Activated CD8-positive, alpha-beta memory T cell treated with anti-CD3 and anti-CD28 coated beads, Interleukin-2, amount 50 U/mL, for 48 hours (primary cell): ENCODE data around the gene UPK1B.

ENCODE experiments used
- DNase-seq: peaks from one replicate; pipeline ENCODE4 v3.0.0-alpha.2; 2020

UPK1B gene

DNA sequence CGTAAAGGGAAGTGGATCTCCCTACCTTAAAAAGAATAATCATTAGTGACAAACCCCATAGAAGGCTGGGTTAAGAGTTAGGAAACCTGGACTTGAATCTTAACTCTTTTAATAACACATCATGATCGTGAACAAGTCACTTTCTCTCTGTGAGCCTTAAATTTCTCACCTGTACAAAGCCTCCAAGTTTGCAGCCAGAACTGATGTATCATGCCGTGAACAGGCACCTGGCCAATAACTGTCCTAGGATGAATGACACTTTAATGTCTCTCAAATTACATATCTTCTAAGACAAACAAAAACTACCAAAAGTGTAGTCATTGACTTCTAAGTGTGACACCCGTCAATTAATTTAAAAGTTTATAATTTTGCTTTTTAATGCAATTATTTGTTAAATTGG, 3.9 kb downstream of the UPK1B start:
- DNase-seq = no peak

DNA sequence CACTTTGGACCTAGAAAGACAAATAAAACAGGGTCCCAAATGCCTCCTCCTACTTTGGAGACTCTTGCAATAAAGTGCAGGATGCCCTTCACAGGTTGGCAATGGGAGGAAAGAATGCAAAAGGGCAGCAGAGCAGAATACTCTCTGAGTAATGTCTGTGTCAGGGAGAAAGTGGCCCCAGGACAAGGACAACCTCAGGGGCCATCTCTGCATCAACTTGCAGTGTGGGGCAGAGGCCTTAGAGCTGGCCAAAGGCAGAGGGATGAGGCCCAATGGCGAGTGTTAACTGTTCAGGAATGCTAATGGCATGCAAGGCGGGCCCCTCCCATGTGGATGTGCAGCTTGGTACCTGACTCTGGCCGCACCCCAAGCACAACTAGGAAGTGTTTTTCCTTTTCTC, 8.4 kb downstream of the UPK1B start:
- DNase-seq = no peak

DNA sequence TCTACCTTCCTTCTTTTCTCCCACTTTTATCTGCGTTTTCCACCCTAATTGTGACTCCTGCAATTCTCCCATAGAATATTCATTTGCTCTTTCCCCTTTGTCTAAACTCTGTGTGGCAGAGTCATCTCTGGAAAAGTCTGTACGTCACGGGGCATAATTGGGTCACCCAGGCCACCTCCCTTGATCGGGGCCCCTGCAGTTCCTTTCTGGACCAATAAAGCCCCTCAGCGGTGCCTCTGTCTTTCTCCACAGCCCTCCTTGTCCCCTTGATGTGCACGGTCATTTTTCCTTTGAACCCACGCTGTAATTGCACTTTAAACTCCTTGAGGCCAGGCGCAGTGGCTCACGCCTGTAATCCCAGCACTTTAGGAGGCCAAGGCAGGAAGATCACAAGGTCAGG, 10.7 kb downstream of the UPK1B start:
- no peak for DNase-seq

DNA sequence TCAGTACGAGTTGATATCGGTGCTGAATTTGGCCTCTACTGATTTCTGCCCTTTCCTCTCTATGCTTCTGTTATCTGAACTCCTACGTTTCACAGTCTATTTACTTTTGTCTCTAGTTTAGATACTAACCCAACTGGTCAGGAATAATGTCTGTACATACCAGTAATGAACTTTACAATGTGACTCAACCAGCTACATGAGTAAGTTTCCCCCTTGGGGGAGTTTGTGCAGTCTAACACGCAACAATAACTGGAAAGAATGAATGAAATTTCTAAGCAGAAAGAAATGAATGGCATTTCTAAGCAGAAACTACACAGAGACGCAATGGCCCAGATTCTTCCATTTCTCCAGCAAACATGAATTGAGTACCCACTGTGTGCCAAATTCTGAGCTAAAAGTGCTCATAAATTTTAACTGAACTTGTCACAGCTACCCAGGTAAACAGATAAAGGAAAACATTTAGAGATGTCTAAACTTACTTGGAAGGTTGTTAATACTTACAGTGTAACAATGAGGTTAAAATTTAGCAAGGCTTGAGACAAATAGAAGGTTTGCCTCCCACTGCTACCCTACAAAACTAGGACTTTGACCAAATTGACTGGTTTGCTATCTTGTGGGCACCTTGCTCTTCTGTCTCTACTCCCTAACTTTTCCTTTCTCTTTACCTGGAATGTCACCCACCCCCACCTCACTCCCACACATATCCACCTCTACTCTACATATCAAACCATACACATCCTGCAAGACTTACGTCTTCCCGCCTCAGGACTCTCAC, 11.6 kb downstream of the UPK1B start:
- no peak for DNase-seq

DNA sequence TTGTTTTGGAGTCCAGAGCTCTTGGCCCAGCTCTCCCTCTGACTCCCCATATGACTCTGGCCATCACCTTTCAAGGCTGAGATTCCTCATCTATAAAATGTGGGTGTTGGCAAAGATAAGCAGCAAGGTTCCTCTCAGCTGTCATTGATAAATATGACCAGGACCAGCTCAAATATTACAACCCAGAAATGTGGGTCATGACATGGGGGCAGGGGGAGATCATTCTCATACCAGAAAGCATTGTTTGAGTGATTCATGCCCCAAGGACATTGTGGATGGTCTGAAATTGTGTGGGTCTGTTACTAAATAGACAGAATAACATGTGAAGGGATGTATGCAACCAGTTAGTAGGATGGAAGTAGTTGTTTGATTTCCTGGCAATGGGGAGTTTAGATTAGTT, 13.9 kb downstream of the UPK1B start:
- no peak for DNase-seq

DNA sequence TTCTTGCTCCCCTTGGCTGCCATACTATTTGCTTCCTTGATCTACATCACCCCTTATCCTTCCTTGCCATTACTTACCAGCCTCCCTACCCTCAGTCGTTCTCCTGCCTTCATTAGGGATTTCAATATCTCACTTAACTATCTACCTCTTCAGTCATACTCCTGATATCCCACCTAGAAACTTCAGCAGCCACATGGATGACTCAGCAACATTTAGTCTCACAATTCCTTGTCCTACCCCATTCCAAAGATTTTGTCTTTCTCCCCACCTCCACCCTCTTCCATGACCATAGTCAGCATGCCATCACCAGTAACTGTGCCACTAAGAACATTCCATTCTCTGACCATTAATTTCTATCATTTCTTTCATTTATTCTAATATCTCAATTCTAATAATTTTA, 18.4 kb downstream of the UPK1B start:
- DNase-seq = no peak

DNA sequence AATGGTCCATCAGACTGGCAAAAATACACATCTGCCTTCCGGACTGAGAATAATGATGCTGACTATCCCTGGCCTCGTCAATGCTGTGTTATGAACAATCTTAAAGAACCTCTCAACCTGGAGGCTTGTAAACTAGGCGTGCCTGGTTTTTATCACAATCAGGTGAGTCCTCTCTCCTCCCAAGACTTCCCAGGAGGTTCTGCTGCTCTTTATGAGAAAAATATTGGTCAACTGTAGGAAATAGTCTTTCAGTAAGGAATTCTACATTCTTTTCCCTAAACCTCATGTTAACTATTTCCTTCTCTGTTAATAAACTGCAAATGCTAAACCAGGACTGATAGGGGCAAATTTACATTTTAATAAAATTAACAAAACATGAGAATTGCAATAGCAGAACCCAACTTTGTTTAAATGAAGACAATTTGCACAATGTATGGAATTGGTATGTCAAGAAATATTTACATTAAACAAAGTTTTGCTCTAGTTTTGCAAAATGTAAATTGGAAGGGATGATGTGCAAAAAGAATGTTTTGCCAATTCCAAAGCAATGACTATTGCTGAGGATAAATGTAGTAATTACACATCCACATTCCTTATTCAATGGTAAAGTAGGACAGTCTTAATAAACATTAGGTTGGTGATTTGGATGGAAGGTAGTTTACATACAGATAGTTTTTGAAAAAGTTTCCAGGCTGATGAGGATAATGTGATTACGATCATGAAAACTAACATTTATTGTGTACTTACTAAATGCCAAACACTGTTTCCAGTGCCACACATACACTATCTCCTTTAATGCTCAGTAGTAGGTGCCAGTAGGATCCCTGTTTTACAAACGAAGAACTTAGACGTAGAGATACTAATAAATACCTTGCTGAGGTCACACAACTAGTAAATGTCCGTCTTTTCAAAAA, 21.1 kb downstream of the UPK1B start:
- no peak for DNase-seq

DNA sequence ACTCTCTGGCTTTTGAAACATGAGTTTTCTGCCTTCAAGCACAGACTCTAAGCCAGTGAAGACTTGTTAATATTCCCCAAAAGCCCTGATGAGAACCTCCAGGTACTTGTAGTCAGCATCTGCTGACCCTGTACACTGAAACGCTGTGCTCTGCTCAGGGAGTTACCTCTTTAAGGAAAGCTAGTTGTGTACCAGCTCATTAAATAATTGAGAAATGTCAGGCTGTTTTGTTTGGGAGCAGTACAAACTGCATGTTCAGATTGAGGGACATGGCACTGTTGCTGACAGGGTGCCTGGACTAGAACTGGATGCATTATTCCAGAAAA, 21.7 kb downstream of the UPK1B start:
- DNase-seq = no peak

DNA sequence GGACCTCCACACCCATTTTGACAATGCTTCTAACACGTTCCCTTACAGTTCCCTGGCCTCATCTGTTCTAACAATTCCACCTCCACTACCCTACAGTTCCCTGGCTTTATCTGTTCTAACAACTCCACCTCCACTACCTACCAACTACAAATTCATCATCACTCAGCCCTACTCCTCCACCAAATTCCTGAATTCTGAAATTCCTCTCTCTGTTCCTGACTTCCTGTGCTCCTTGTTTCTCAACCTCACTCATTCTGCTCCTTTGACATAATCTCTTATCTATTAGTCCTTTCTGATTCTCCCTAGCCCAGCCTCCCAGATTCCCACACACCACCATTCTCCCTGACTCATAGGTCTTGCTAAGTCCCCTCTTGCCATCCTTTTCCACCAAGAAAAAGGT, 22.5 kb downstream of the UPK1B start:
- DNase-seq = no peak

DNA sequence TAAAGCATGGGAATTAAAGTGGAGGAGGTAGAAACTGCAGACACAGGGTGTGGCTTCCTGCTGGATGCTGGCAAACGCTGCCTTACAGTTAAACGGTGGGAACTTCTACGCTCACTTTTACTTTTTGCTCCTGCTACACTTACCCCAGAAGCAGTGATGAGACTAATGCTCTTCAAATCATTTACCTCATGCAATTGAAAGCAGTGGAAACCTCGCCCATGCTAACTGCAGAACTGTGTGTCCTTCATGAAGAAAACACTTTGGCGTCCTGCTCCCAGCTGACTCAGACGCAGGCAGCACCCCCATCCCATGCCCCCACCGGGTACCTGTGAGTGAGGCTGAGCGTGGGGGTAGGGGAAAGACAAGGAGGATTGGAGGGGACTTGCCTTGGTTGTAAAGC, 31.8 kb downstream of the UPK1B start:
- no peak for DNase-seq

DNA sequence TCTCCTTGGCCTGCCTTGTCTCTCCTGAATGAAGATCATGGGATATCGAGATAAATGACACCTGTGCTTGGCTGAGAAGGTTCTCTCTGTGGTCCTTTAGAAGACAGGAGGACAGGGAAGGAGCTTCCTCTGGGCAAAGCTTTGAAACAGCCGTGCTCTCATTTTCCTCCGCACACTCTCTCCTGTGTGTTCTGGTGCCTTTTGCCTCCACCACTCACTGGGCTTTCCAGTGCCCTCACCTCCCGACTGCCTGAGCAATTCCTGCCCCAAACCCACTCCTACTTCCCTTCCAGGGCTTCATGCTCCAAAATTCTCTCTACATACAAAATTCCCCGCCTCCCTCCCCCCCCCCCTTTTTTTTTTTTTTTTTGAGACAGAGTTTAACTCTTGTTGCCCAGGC, 32.3 kb downstream of the UPK1B start:
- DNase-seq = no peak

DNA sequence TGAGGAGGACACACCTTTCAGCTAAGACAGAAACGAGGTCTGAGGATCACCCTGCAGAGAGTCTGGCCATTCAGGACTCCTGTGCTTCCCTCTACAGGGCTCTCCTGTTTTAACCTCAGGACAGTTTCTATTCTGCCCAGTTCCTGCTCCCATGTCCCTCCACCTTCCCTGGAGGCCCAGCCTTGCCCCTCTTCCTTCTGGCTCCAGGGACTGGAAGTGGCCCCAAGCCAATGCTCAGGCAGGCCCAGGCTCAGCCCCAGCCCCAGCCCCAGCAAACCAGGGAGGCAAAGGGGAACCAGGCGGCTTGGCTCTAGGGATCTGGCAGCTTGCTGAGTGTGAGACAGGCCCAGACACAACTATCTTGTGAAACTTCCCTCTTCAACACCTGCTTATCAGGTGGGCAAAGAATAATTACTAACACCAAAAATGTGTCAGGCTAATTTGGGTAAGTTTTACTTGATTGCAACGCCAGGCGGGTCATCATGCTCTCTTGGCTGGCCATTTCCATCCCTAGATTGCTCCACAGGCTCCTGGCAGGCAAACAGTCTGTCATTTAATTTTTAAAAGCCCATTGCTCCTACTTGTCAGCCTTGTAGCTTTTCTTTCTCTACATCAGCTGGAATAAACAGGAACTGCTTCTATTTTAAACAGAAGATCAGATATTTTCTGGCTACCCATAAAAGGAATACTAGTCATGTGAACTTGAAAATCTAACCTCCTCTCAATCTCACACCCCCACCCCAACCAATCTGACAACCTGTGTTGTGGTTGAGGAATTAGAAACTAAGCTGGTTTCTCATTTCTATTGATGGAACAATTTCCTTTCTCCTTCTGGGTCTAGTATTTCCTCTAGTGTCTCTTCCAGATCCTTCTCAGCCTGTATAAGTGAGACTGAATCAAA, 33.5 kb downstream of the UPK1B start:
- DNase-seq = no peak

DNA sequence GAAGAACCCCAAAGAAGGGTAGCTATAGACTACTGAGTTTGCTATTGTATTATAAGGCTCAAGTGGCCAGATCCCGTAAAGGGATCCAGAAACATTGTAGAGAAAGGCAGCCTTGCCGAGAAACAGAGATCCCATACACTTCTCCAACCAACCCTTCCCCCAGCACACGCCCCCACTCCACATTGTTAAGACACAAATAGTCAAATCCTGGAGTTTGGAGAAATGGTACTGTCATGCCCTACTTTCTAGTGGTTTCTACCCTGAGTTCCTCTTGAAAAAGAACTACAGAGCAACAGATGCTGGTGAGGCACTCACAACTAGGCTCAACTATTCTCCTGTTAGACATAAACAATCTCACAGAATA, 34.1 kb downstream of the UPK1B start:
- DNase-seq = no peak

DNA sequence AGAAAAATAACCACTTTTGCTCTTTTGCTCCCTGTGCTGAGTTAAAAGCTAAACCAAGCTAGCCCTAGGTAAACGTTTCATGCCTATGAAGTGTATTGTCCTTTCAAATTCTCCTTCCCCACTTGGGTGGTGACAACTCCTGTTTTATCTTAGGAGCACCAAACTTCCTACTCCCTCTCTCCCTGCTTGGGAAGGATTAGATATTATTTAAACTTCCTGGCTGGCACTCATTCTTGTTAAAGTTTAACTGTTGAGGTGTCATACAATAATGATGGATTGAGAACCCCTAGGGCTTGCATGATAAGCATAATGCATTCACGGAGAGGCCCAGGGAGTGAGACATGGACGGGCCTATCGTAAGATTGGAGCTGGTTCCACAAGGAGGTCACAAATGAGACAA, 37.8 kb downstream of the UPK1B start:
- no peak for DNase-seq

DNA sequence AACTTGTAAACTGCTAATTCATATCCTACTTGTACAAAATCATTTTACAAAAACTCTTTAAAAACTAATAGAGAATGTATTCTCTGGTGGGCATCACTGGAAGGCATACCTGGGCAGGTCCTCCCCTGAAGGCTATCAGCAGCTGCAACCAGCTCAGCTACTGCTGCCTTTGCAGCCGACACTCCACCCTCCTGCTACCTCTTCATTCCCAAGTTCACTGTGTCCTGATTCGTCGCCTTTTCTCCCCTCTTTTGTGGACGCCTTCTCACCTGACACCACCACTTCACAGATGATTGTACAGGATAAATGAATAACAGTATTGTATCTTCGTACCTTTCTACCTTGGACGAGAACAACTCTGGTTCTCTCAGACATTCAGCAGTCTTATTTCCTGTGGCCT, 38.4 kb downstream of the UPK1B start:
- no peak for DNase-seq

DNA sequence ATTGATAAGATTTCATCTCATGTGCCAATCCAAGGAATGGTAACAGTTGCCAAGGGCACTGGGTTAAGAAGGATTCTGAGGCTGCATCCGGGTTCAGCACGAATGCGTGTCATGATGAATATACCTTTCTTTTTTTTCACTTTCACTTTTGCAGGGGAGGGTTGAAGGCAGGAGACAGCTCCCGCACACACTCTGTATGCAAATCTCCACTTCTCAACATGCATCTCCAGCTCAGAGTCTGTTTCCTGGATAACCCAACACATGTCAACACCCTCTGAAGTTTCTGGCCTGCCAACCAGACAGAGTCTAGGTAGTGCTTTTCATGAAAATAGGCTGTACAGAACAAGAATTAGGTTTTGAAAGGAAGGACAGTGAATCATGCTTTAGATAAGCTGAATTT, 45.7 kb downstream of the UPK1B start:
- DNase-seq = no peak

DNA sequence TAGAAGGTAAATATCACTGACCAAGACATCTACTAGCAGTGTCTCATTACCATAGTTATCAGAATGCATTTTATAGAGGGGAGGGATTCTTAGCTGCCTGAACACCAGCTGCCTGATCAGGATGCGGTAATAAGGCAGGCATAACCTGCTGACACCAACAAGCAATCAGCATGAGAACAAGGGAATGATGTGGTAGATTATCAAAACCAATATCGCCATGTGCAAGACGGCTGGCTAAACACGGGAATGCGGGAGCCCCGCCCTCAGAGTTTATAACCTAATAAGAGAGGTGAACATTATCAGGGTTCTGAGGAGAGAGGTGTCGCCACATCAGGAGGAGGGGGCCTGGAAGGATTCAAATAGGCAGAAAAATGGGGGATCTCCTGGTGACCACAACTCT, 46.8 kb downstream of the UPK1B start:
- DNase-seq = no peak

DNA sequence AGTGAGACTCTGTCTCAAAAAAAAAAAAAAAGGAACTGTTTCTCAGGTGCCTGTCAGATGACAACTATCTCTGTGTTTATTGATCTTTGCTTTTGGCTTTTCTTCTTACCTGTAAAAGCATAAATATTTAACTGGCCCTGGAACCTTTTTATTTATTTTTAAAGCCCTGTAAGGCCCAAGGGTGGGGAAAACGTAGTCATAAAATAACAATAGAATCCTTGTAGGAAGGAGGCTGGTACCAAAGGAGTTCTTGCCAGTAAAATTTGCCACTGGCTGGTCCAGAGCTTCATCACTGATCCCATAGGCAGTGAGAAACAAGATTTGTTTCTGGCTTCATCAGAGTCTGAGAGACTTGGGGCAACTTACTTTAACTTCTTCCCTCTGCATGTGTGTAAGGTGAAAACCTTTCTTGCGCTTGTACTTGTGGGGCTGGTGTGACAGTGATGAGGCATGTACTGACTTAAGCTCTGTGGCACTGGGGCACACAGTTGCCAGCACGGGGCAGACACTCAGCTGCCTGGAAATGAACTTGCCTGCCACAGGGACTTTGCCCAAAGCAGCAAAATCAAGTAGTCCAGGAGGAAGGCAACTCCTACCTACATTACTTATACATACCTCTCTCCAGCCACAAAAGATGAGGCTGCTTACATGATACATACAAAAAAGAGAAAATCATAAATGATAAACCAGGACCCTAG, 47.7 kb downstream of the UPK1B start:
- no peak for DNase-seq

DNA sequence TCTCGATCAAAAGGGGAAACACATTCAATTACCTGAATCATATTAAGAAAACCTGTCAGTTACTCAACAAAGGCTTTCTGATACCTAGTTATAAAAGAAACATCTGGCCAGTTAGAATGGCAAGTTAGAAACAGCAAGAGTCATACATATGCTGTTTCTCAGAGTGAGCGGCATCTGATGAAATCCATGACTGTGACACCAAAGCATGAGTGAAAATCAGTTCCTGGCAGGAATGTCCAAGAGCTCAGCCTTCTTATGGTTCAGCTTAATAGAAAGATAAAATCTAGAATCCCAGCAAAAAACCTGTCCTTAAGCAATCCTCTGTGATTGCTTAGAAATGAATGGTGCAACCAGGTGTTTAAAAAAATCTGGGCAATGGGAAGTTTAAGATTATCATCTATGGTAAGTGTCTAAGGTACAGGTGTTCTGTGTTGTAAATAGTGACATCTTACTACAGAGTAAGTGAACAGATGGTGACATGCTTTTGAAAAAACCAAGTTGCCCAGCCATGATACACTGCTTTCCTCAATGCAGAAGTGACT, 48.5 kb downstream of the UPK1B start:
- no peak for DNase-seq

DNA sequence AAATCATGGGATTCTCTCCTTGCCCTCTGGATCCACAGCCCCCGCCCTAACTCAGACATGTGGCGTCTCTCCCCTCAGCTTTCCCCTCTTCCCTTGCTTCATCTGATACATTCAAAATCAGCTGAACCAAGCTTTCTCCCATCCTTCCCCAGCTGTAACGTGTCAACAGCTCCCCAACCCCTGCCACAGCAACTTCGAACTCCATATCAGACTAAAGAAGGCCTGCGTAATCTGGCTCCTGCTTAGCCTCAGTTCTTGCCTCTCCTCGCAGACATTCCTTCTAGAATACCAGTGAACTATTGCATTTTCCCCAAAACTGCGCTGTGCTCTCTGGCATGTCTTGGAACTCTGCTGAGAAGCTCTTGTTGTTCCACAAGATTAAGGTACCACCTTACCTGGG, 49.0 kb downstream of the UPK1B start:
- no peak for DNase-seq

DNA sequence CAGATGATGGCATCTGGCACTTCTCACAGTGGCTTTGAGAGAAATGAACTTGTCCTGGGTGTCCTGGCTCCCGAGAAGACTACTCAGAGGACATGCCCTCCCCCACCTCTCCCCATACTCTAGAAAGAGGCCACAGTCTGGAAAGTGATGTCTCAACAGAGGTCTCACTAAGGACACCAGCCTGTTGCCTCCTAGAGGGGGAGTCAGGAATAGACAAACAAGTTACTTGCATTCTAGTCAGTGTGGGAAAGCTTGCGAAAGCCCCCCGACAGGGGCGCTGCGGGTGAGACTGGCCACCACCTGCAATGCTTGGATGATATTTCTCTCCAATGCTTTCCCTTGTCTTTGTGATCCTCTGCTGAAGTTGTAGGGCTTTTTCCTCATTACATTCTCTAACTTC, 50.1 kb downstream of the UPK1B start:
- DNase-seq = no peak

DNA sequence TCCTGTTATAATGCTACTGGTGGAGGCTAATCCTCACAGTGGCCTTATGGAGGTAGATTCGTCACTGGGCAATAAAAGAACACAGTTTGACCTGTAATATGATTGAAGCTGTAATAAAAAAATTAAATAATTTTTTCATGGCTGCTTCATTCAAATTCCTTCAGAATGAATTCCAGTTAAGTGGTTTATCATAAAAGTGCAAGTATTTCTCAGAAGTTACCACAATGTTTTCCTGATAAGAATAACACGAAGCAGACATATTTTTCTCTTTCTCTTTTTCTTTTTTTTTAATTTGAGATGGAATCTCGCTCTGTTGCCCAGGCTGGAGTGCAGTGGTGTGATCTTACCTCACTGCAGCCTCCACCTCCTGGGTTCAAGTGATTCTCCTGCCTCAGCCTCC, 51.7 kb downstream of the UPK1B start:
- no peak for DNase-seq
